NCI-H128 (cell line): Measurements from ENCODE around the gene FKBP7.
"Not testable (repeated sequence)": the region's sequence is repeated elsewhere in the genome, so short reads cannot be mapped to it uniquely, and the experiment has no call there.

Experiments
- DNase-seq: peaks from one replicate; lab custom pipeline; 2025; ENCODE audit not compliant: unreplicated experiment; lab: John Stamatoyannopoulos, UW

FKBP7 gene

GRCh38 chr2:178491612-178492011 is 13.2 kb upstream of the FKBP7 start:
- no peak for DNase-seq

GRCh38 chr2:178485356-178485755 is 7.0 kb upstream of the FKBP7 start:
- no peak for DNase-seq

GRCh38 chr2:178484245-178485041 is 6.0 kb upstream of the FKBP7 start:
- no peak for DNase-seq

- DNase-seq: no peak
Measured at GRCh38 chr2:178482437-178482836, 4.0 kb upstream of the FKBP7 start.

GRCh38 chr2:178480227-178481181 is 2.1 kb upstream of the FKBP7 start, which contains the start of gene PLEKHA3:
PLEKHA3 (plus strand) TSS chr2:178480457; CDS start chr2:178480870, 413 bp downstream.
- DNase-seq: peak; percentile 51

- no peak for DNase-seq
Measured at GRCh38 chr2:178479758-178480226, 1.4 kb upstream of the FKBP7 start.

- no peak for DNase-seq
Measured at GRCh38 chr2:178479275-178479616, 846 bp upstream of the FKBP7 start.

GRCh38 chr2:178478130-178478438 is 316 bp downstream of the FKBP7 start:
- DNase-seq: no peak

- DNase-seq: no peak
Measured at GRCh38 chr2:178477443-178478129, 814 bp downstream of the FKBP7 start.

- DNase-seq: no peak
Measured at GRCh38 chr2:178476477-178476876, 1.9 kb downstream of the FKBP7 start.

GRCh38 chr2:178474560-178474959 is 3.8 kb downstream of the FKBP7 start:
- DNase-seq: no peak

GRCh38 chr2:178473931-178474330 is 4.5 kb downstream of the FKBP7 start:
- DNase-seq: no peak

GRCh38 chr2:178473373-178473772 is 5.0 kb downstream of the FKBP7 start:
- DNase-seq: no peak

- DNase-seq: not testable (repeated sequence)
Measured at GRCh38 chr2:178471313-178471712, 7.1 kb downstream of the FKBP7 start.

GRCh38 chr2:178469219-178469849 is 9.1 kb downstream of the FKBP7 start:
- no peak for DNase-seq

- DNase-seq: no peak
Measured at GRCh38 chr2:178457390-178457886, 21.0 kb downstream of the FKBP7 start.

- DNase-seq: no peak
Measured at GRCh38 chr2:178455947-178456346, 22.5 kb downstream of the FKBP7 start.

GRCh38 chr2:178452870-178453269 is 25.5 kb downstream of the FKBP7 start:
- DNase-seq: no peak

GRCh38 chr2:178452334-178452733 is 26.1 kb downstream of the FKBP7 start:
- DNase-seq: no peak

GRCh38 chr2:178450774-178451525 is 27.4 kb downstream of the FKBP7 start, which contains the start of the genes PJVK and PRKRA:
PJVK (plus strand) TSS chr2:178451378; CDS start chr2:178453410, 2,032 bp downstream.
PRKRA (minus strand) TSS chr2:178451175; CDS start chr2:178451030, 145 bp downstream.
- peak; percentile 76 for DNase-seq
